ENCODE measurements around the gene SLCO3A1. TPM values are rescaled to one million over a fixed set of nuclear protein-coding genes. Genes with fewer than 3 reads are reported as not detected.

Gene SLCO3A1
- total RNA-seq, 4 donors from 2014 or later: 10.9 to 18.1 (median 14.2) TPM

DNA sequence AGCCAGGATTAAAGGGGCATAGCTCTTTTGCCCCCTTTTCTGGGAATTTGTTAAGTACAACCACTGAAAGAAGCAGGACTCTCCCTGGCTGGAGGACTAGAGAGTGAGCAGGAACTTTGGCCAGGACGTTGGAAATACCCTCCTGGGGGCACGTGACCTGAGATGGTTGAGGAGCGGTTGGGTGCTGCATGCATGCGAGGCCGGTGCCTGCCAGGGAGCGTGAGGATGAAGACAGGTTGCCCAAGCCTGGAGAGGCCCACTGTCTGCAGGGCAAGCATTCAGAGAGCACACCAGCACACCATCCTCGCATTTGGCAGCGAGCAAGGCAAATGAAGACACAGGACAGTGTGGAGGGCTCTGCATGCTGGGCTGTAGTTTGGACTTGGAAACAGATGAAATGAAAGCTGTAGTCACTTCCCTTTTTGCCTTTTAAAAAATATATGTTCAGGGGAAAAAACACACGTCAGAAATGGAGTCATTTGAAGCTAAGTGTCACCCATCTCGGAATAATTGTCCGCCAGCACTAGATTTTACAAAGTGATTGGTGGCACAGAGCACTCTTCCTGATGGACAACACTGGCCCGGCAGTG, 217.6 kb downstream of the SLCO3A1 start:
- Histone ChIP-seq H3K36me3 (no peaks in the 10 kb centered on the region), H3K4me1 (peaks cover 20 to 76% (median 42%) of the 10 kb centered on the region in 3 donors), H3K27me3 (no peaks in the 10 kb centered on the region), H3K9me3 (no peaks in the 10 kb centered on the region), H3K27ac (peak overlapping the region in 1 of 4 donors; percentile 5), H3K4me3 (no peak overlapping the region)
- no peak for DNase-seq
- WGBS, 2 donors: 56 to 76% methylated on average over 11 to 12 of the region's 12 CpGs
- TF ChIP-seq POLR2A (IDR thresholded peaks at IDR 0.05): no peak
- TF ChIP-seq, protein P1, sequence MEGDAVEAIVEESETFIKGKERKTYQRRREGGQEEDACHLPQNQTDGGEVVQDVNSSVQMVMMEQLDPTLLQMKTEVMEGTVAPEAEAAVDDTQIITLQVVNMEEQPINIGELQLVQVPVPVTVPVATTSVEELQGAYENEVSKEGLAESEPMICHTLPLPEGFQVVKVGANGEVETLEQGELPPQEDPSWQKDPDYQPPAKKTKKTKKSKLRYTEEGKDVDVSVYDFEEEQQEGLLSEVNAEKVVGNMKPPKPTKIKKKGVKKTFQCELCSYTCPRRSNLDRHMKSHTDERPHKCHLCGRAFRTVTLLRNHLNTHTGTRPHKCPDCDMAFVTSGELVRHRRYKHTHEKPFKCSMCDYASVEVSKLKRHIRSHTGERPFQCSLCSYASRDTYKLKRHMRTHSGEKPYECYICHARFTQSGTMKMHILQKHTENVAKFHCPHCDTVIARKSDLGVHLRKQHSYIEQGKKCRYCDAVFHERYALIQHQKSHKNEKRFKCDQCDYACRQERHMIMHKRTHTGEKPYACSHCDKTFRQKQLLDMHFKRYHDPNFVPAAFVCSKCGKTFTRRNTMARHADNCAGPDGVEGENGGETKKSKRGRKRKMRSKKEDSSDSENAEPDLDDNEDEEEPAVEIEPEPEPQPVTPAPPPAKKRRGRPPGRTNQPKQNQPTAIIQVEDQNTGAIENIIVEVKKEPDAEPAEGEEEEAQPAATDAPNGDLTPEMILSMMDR (IDR thresholded peaks at IDR 0.05): no peak
- intact Hi-C loops (cut with DNase I): loop anchor here (10.0 kb wide), 2 partner anchors 106 to 186 kb away; no protein-coding TSS in a partner anchor

DNA sequence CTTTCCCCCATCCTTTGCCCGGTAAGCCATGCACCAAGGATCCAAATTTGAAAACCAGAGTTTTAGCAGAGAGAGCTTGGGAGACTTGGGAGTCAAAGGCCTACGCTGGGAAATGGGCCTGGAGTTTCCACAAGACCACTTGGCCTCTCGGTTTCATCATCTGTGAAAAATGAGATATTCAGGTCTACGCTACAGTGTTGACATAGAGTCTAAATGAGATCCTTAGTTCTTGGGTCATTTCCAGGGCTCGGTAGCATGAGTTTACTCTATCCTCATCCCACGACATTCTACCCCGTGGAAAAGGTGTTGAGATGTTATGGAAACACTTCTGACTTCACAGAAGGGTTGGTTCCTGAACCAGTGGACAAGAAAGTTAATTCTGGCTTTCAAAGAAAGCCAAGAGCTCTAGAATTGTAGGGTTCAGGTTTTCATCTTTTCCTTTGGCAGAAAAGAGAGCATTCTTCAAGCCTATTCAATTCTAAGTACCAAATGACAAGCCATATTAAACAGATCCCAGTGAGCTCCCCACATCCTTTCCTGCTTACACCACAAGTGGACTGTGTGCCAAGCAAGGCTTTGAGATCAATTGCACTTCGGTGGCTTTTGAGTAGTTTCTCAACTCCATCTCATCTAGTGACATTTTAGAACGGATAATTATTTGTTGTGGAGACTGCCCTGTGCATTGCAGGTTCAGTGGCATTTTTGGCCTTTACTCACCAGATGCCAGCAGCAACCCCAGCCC, 219.7 kb downstream of the SLCO3A1 start:
- Histone ChIP-seq H3K9me3 (no peaks in the 10 kb centered on the region), H3K27me3 (no peaks in the 10 kb centered on the region), H3K36me3 (no peaks in the 10 kb centered on the region), H3K27ac (no peak overlapping the region), H3K4me1 (peaks cover 20 to 86% (median 38%) of the 10 kb centered on the region in 3 donors), H3K4me3 (no peak overlapping the region)
- 73 to 77% methylated on average over 9 of the region's 9 CpGs for WGBS, 2 donors
- intact Hi-C loops (cut with DNase I): loop anchor here (10.0 kb wide), 2 partner anchors 108 to 188 kb away; no protein-coding TSS in a partner anchor
- DNase-seq: no peak
- no peak for TF ChIP-seq POLR2A (IDR thresholded peaks at IDR 0.05)
- TF ChIP-seq, protein P1 (IDR thresholded peaks at IDR 0.05): no peak

DNA sequence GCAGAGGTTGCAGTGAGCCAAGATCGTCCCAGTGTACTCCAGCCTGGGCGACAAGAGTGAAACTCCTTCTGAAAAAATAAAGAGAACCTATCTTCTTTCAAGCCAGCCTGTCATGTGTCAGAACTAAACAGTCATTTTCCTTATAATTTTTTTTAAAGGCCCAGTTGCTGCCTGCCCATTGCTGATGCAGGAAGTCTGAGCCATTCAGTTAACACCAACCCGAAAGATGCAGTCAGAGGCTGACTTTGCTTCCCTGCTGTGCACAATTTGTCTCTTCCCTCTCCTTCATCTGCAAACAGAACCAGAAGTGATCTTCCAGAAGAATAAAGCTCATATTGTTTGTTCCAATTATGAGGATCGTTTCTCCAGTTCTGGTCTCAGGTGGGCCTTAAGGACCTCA, 220.6 kb downstream of the SLCO3A1 start:
- intact Hi-C loops (cut with DNase I): loop anchor here (10.0 kb wide), 2 partner anchors 109 to 189 kb away; no protein-coding TSS in a partner anchor
- WGBS, 2 donors: 71 to 80% methylated on average over 4 of the region's 4 CpGs
- Histone ChIP-seq H3K27me3 (no peaks in the 10 kb centered on the region), H3K4me1 (peaks cover 12 to 78% (median 29%) of the 10 kb centered on the region in 3 donors), H3K36me3 (no peaks in the 10 kb centered on the region), H3K27ac (no peak overlapping the region), H3K9me3 (no peaks in the 10 kb centered on the region), H3K4me3 (no peak overlapping the region)
- TF ChIP-seq POLR2A (IDR thresholded peaks at IDR 0.05): no peak
- TF ChIP-seq, protein P1 (IDR thresholded peaks at IDR 0.05): no peak
- DNase-seq: no peak

DNA sequence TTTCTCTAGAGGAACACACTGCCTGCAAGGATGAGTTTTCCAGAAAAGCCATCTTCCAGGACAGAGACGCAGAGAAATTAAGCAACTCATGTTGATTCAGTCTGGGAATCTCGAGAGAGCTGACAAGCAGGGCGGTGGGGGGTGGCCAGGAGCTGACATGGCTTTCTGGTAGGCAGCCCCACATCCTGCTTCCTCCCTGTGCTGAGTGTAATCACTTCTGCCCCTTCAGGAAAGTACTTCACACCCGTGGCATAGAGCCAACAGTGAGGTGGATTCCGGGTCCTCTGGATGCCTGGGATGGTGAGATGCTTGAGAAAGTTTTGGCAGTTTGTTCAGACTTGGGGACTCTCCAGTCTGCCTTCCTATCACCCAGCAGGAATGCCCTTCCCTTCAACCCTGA, 221.1 kb downstream of the SLCO3A1 start:
- intact Hi-C loops (cut with DNase I): loop anchor here (5.0 to 10.0 kb wide), 5 partner anchors 110 to 772 kb away; partner anchors contain the start of gene SLCO3A1
- no peak overlapping the region for H3K27ac ChIP-seq
- DNase-seq: no peak

More for the DNA sequence above, 221.1 kb downstream of the SLCO3A1 start:
- Histone ChIP-seq H3K9me3 (no peaks in the 10 kb centered on the region), H3K36me3 (no peaks in the 10 kb centered on the region), H3K4me3 (no peak overlapping the region), H3K4me1 (peaks cover 7 to 72% (median 25%) of the 10 kb centered on the region in 3 donors), H3K27me3 (no peaks in the 10 kb centered on the region)
- TF ChIP-seq, protein P1 (IDR thresholded peaks at IDR 0.05): no peak
- TF ChIP-seq POLR2A (IDR thresholded peaks at IDR 0.05): no peak
- WGBS, 2 donors: 35 to 40% methylated on average over 1 to 2 of the region's 5 CpGs
